Kidney (tissue), 14 donors: ENCODE measurements around the gene MBD5. TPM values are rescaled to one million over a fixed set of nuclear protein-coding genes. Genes with fewer than 3 reads are reported as not detected.

Source experiments
- DNase-seq, 5 donors: peaks; one replicate each; pipeline ENCODE4 v3.0.0-alpha.2; 2013 to 2020
- FAIRE-seq: peaks from 2 replicates; lab custom pipeline; 2012; peaks lifted over from hg19 to GRCh38; lab: Jason Lieb, UNC
- H3K27ac ChIP-seq, 2 donors: one replicate each; pipeline ENCODE4 v1.7.0; 2013; ENCODE audit warnings: low read depth in 2 of 2, low read length in 2 of 2, inconsistent platforms in 1 of 2
- H3K27me3 ChIP-seq: one replicate; pipeline ENCODE4 v1.7.1; 2013; ENCODE audit warnings: low read length, inconsistent platforms; ENCODE audit not compliant: control insufficient read depth, insufficient read depth
- H3K36me3 ChIP-seq, 3 donors: one replicate each; pipeline versions ENCODE4 v1.7.0 to v1.7.1; 2013; ENCODE audit warnings: low read length in 3 of 3, control low read depth in 1 of 3, inconsistent platforms in 1 of 3; ENCODE audit not compliant: insufficient read depth in 3 of 3, control insufficient read depth in 2 of 3
- H3K4me1 ChIP-seq, 3 donors: one replicate each; pipeline versions ENCODE4 v1.7.0 to v1.7.1; 2013; ENCODE audit warnings: low read length in 3 of 3, inconsistent platforms in 1 of 3, low read depth in 1 of 3; ENCODE audit not compliant: control insufficient read depth in 2 of 3, insufficient read depth in 2 of 3
- H3K4me3 ChIP-seq, 3 donors: one replicate each; pipeline versions ENCODE4 v1.7.0 to v1.8.1; 2013; ENCODE audit warnings: low read length in 3 of 3, control low read depth in 1 of 3, inconsistent platforms in 1 of 3
- H3K9ac ChIP-seq, 3 donors: one replicate each; pipeline versions ENCODE4 v1.7.0 to v1.7.1; 2013; ENCODE audit warnings: low read length in 3 of 3, control low read depth in 1 of 3, inconsistent platforms in 1 of 3
- H3K9me3 ChIP-seq, 3 donors: one replicate each; pipeline versions ENCODE4 v1.7.0 to v1.7.1; 2013; ENCODE audit warnings: low read length in 3 of 3, control low read depth in 1 of 3, inconsistent platforms in 1 of 3; ENCODE audit not compliant: control insufficient read depth in 2 of 3, insufficient read depth in 1 of 3
- CTCF ChIP-seq: IDR thresholded peaks from 3 replicates; pipeline ENCODE4 v1.5.1; 2012; ENCODE audit warnings: mild to moderate bottlenecking, moderate library complexity, borderline replicate concordance; ENCODE audit not compliant: insufficient read depth; ENCODE audit errors: extremely low read depth
- intact Hi-C: fragments of 100-400 bp; cut with DNase I; formaldehyde crosslinking; loops from one replicate; pipeline ENCODE4 v1.11.1; 2022
- polyA plus RNA-seq: library from polyadenylated mRNA; stranded (reverse); fragments of 350-450 nt; fragmentation: Illumina TruSeq; extraction: RNeasy Lipid Tissue Mini Kit (QIAGEN cat#74804); gene quantifications from one replicate; pipeline ENCODE4 v1.2.3, GENCODE V29; 2014; ENCODE audit warnings: low read depth, low replicate concordance; ENCODE audit not compliant: insufficient read depth
- total RNA-seq: library from RNA; stranded (reverse); fragmentation: NEBNext Ultra II Directional; extraction: Animal tissue kit (Norgen Biotek cat#: 25700); gene quantifications from one replicate; pipeline ENCODE4 v1.2.1, GENCODE V29; 2021
- donor health status: control.
- donor health status: control.
- donor health status: control.
- donor health status: control.
- donor health status: control.
- donor health status: DM: yes; HTN: yes; CAD: no.
- donor health status: Normal renal cell carcinoma (clear cell type).

MBD5 gene
- total and polyA plus RNA-seq, 2 donors from 2014 or later: 6.9 to 66.8 TPM

- no peak for TF ChIP-seq CTCF
- intact Hi-C loops: no loop called here
- Histone ChIP-seq H3K27ac (no peak overlapping the region), H3K4me3 (no peak overlapping the region), H3K4me1 (peaks cover 0 to 8% (median 0%) of the 10 kb centered on the region in 3 donors), H3K27me3 (no peaks in the 10 kb centered on the region), H3K36me3 (no peaks in the 10 kb centered on the region), H3K9ac (no peak overlapping the region), H3K9me3 (no peaks in the 10 kb centered on the region)
- FAIRE-seq: no peak
- no peak for DNase-seq
Measured at GRCh38 chr2:148306027-148306426, 285.1 kb downstream of the MBD5 start.

- no peak for FAIRE-seq
Measured at GRCh38 chr2:148317598-148317997, 296.7 kb downstream of the MBD5 start.

GRCh38 chr2:148338541-148338940, 317.6 kb downstream of the MBD5 start:
- Histone ChIP-seq H3K36me3 (peaks cover 0 to 4% (median 0%) of the 10 kb centered on the region in 3 donors), H3K27me3 (no peaks in the 10 kb centered on the region), H3K9ac (no peak overlapping the region), H3K4me1 (no peaks in the 10 kb centered on the region), H3K9me3 (peaks cover 0 to 2% (median 2%) of the 10 kb centered on the region in 3 donors), H3K4me3 (no peak overlapping the region), H3K27ac (no peak overlapping the region)
- intact Hi-C loops: no loop called here
- DNase-seq: no peak
- FAIRE-seq: no peak
- no peak for TF ChIP-seq CTCF

More at GRCh38 chr2:148317598-148317997, 296.7 kb downstream of the MBD5 start:
- intact Hi-C loops: no loop called here
- no peaks in the 10 kb centered on the region for H3K36me3 ChIP-seq
- no peaks in the 10 kb centered on the region for H3K9me3 ChIP-seq
- H3K4me3 ChIP-seq: no peak overlapping the region
- no peak for DNase-seq
- no peak for TF ChIP-seq CTCF
- H3K27me3 ChIP-seq: no peaks in the 10 kb centered on the region
- no peaks in the 10 kb centered on the region for H3K4me1 ChIP-seq
- no peak overlapping the region for H3K27ac ChIP-seq
- no peak overlapping the region for H3K9ac ChIP-seq

GRCh38 chr2:148342086-148342485, 321.2 kb downstream of the MBD5 start:
- no peak overlapping the region for H3K27ac ChIP-seq
- DNase-seq (peak in 2 of 5 donors; percentile 1 to 19), FAIRE-seq (no peak)
- TF ChIP-seq CTCF: no peak
- H3K4me3 ChIP-seq: no peak overlapping the region
- H3K36me3 ChIP-seq: peaks cover 0 to 4% (median 0%) of the 10 kb centered on the region in 3 donors
- intact Hi-C loops: no loop called here
- H3K4me1 ChIP-seq: no peaks in the 10 kb centered on the region
- peaks cover 0 to 4% (median 2%) of the 10 kb centered on the region in 3 donors for H3K9me3 ChIP-seq
- no peaks in the 10 kb centered on the region for H3K27me3 ChIP-seq
- H3K9ac ChIP-seq: no peak overlapping the region
